Keratinocyte (primary cell): Measurements from ENCODE around the gene ANO10.

Experiments
- EZH2 ChIP-seq: IDR thresholded peaks from one replicate; pipeline ENCODE4 v1.6.1; 2012; ENCODE audit warnings: inconsistent platforms, mild to moderate bottlenecking, low read length, moderate library complexity
- TF ChIP-seq, protein P1 (sequence below), 3 experiments: IDR thresholded peaks in 1 of 3; conservative IDR thresholded peaks in 1 of 3; optimal IDR thresholded peaks in 1 of 3; 2 replicates in 2 of 3; 3 replicates in 1 of 3; pipeline versions ENCODE3 to v1.5.1; 2011; ENCODE audit warnings: low read length in 3 of 3, mild to moderate bottlenecking in 3 of 3, moderate library complexity in 2 of 3, control low read depth in 1 of 3, inconsistent platforms in 1 of 3; ENCODE audit not compliant: insufficient read depth in 2 of 3; ENCODE audit errors: extremely low read depth in 1 of 3

DNA sequence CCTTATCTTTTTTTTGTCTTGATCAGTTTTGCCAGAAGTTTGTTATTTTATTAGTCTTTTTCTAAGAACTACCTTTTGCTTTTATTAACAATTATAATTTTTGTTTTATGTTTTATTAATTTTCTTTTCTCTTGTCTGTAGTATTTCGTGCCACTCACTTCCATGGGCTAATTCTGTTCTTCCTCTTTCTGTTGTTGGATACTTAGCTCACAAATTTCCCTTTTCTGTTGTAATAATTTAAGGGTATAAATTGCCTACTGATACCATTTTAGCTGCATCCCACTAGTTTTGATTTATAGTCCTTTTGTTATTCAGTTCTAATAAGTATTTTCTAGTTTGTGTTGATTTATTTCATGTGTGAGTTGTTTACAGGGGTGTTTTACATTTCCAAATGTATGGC lies 286.8 kb downstream of the ANO10 start:
- TF ChIP-seq, protein P1, sequence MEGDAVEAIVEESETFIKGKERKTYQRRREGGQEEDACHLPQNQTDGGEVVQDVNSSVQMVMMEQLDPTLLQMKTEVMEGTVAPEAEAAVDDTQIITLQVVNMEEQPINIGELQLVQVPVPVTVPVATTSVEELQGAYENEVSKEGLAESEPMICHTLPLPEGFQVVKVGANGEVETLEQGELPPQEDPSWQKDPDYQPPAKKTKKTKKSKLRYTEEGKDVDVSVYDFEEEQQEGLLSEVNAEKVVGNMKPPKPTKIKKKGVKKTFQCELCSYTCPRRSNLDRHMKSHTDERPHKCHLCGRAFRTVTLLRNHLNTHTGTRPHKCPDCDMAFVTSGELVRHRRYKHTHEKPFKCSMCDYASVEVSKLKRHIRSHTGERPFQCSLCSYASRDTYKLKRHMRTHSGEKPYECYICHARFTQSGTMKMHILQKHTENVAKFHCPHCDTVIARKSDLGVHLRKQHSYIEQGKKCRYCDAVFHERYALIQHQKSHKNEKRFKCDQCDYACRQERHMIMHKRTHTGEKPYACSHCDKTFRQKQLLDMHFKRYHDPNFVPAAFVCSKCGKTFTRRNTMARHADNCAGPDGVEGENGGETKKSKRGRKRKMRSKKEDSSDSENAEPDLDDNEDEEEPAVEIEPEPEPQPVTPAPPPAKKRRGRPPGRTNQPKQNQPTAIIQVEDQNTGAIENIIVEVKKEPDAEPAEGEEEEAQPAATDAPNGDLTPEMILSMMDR (optimal IDR thresholded peaks at IDR 0.05 in 1 of 3, IDR thresholded peaks at IDR 0.05 in 1 of 3, conservative IDR thresholded peaks at IDR 0.05 in 1 of 3; ENCODE audit: extremely low read depth in 1 of 3, insufficient read depth in 2 of 3, low read length in 3 of 3): no peak
- no peak for TF ChIP-seq EZH2
